Neural progenitor cell (in vitro differentiated cells): Measurements from ENCODE around the gene SCML1. TPM values are rescaled to one million over a fixed set of nuclear protein-coding genes. Genes with fewer than 3 reads are reported as not detected.

Source experiments
- DNase-seq: peaks from one replicate; pipeline ENCODE4 v3.0.0-alpha.2; 2016; ENCODE audit warnings: low spot score
- H2AFZ ChIP-seq: fragments of 200-600 bp; sonication (generic); replicated peaks from 2 replicates; pipeline ENCODE4 v1.6.1; 2016; ENCODE audit warnings: antibody characterized with exemption
- H3F3A ChIP-seq: fragments of 200-600 bp; sonication (generic); 2 replicates; pipeline ENCODE4 v1.6.1; 2016; ENCODE audit warnings: antibody characterized with exemption, low read depth
- H3K27ac ChIP-seq: fragments of 200-600 bp; sonication (generic); 2 replicates; pipeline ENCODE4 v1.5.1; 2016; ENCODE audit warnings: mild to moderate bottlenecking
- H3K27me3 ChIP-seq: fragments of 200-600 bp; sonication (generic); 2 replicates; pipeline ENCODE4 v1.6.1; 2016; ENCODE audit warnings: mild to moderate bottlenecking, moderate library complexity
- H3K36me3 ChIP-seq: fragments of 200-600 bp; sonication (generic); 2 replicates; pipeline ENCODE4 v1.5.1; 2016
- H3K4me1 ChIP-seq: fragments of 200-600 bp; sonication (generic); 2 replicates; pipeline ENCODE4 v1.6.1; 2016; ENCODE audit warnings: mixed run types
- H3K4me2 ChIP-seq: fragments of 200-600 bp; sonication (generic); 2 replicates; pipeline ENCODE4 v1.6.1; 2016
- H3K4me3 ChIP-seq: fragments of 200-600 bp; sonication (generic); 2 replicates; pipeline ENCODE4 v1.5.1; 2016
- H3K79me2 ChIP-seq: fragments of 200-600 bp; sonication (generic); 2 replicates; pipeline ENCODE4 v1.6.1; 2016; ENCODE audit warnings: low read depth
- H3K9ac ChIP-seq: fragments of 200-600 bp; sonication (generic); 2 replicates; pipeline ENCODE4 v1.6.1; 2016
- H3K9me3 ChIP-seq: fragments of 200-600 bp; sonication (generic); 2 replicates; pipeline ENCODE4 v1.5.1; 2016; ENCODE audit warnings: low read depth
- H4K20me1 ChIP-seq: fragments of 200-600 bp; sonication (generic); 2 replicates; pipeline ENCODE4 v1.6.1; 2016; ENCODE audit warnings: low read depth
- H3K27ac Mint-ChIP-seq: 3 replicates; pipeline ENCODE4 v1.8.0; 2021; ENCODE audit warnings: mixed read lengths
- H3K27me3 Mint-ChIP-seq: 2 replicates; pipeline ENCODE4 v1.8.0; 2022; ENCODE audit warnings: low read depth, mild to moderate bottlenecking, inconsistent platforms, moderate library complexity, mixed read lengths; ENCODE audit not compliant: insufficient read depth
- H3K36me3 Mint-ChIP-seq: 3 replicates; pipeline ENCODE4 v1.8.0; 2021; ENCODE audit warnings: mixed read lengths
- H3K4me1 Mint-ChIP-seq: 3 replicates; pipeline ENCODE4 v1.8.0; 2021; ENCODE audit warnings: mixed read lengths
- H3K4me3 Mint-ChIP-seq: 3 replicates; pipeline ENCODE4 v1.8.0; 2021; ENCODE audit warnings: mild to moderate bottlenecking, moderate library complexity, mixed read lengths
- H3K9me3 Mint-ChIP-seq: 3 replicates; pipeline ENCODE4 v1.8.0; 2020; ENCODE audit warnings: mixed read lengths
- EZH2 ChIP-seq: fragments of 200-600 bp; sonication (generic); IDR thresholded peaks from 2 replicates; pipeline ENCODE4 v1.6.1; 2017; ENCODE audit warnings: antibody characterized with exemption, mild to moderate bottlenecking, moderate library complexity
- EZH2phosphoT487 ChIP-seq: fragments of 200-600 bp; sonication (generic); IDR thresholded peaks from 2 replicates; pipeline ENCODE4 v1.6.1; 2017; ENCODE audit warnings: antibody characterized with exemption
- total RNA-seq: library from RNA; depleted of rRNA; stranded (reverse); fragments of >200 nt; gene quantifications from 2 replicates; pipeline ENCODE4 v1.2.3, GENCODE V29; 2015; ENCODE audit warnings: low replicate concordance
- TF ChIP-seq, protein P1 (sequence below): fragments of 200-600 bp; sonication (generic); IDR thresholded peaks from 2 replicates; pipeline ENCODE4 v1.5.1; 2017; ENCODE audit warnings: antibody characterized with exemption, mild to moderate bottlenecking

SCML1 gene
- total RNA-seq, 1 donor from 2014 or later: 9.7 TPM

DNA sequence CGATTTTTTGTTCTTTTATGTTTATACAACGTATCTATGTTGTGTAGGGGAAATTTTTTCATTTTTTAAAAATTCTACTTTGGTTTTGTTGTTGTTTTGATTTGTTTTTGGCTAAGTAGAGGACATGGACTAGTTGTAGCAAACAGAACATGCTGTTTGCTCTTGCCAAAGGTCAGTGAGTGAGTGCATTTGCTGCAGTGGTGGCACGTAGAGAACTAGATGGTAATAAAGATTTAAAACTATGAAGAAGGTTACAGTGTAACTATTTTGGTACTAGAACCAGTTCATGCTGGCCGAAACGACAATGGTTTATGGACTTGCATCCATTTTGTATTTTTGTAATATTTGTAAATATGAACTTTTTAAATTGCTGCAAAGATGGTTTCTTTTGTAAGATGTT lies 1.9 kb upstream of the SCML1 start:
- H3K27ac Mint-ChIP-seq: peak overlapping the region; percentile 67
- Histone ChIP-seq H3K4me1 (peaks cover 5% of the 10 kb centered on the region), H3K9me3 (peaks cover 4% of the 10 kb centered on the region), H3K27me3 (peaks cover 25% of the 10 kb centered on the region), H3K4me3 (no peak overlapping the region), H3K4me2 (no peak overlapping the region), H3K9ac (no peak overlapping the region), H3K79me2 (no peaks in the 10 kb centered on the region), H4K20me1 (no peaks in the 10 kb centered on the region), H3F3A (peaks cover 6% of the 10 kb centered on the region), H3K27ac (no peak overlapping the region), H3K36me3 (no peaks in the 10 kb centered on the region), H2AFZ (no peak overlapping the region)
- peaks cover 11% of the 10 kb centered on the region for H3K36me3 Mint-ChIP-seq
- H3K4me3 Mint-ChIP-seq: no peak overlapping the region
- no peaks in the 10 kb centered on the region for H3K27me3 Mint-ChIP-seq
- H3K9me3 Mint-ChIP-seq: no peaks in the 10 kb centered on the region
- TF ChIP-seq, protein P1, sequence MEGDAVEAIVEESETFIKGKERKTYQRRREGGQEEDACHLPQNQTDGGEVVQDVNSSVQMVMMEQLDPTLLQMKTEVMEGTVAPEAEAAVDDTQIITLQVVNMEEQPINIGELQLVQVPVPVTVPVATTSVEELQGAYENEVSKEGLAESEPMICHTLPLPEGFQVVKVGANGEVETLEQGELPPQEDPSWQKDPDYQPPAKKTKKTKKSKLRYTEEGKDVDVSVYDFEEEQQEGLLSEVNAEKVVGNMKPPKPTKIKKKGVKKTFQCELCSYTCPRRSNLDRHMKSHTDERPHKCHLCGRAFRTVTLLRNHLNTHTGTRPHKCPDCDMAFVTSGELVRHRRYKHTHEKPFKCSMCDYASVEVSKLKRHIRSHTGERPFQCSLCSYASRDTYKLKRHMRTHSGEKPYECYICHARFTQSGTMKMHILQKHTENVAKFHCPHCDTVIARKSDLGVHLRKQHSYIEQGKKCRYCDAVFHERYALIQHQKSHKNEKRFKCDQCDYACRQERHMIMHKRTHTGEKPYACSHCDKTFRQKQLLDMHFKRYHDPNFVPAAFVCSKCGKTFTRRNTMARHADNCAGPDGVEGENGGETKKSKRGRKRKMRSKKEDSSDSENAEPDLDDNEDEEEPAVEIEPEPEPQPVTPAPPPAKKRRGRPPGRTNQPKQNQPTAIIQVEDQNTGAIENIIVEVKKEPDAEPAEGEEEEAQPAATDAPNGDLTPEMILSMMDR: no peak
- TF ChIP-seq EZH2 (no peak), EZH2phosphoT487 (no peak)
- no peak for DNase-seq
- H3K4me1 Mint-ChIP-seq: peaks cover 18% of the 10 kb centered on the region

DNA sequence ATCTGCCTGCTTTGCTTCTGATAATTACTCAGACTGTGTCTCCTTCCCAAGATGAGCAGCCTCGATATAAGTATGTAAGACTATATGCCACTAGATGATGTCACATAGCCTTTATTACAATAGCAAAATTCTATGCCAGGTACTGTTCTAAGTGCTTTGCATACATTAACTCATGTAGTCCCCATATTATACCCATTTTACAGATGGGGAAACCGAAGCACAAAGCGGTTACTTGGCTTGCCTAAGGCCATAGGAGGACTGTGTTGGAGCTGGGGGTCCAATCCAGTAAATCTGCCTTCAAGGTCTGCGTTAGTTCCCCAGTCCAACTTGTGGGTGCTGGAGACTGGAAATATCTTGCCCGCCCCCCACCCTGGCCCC lies 826 bp upstream of the SCML1 start:
- Histone ChIP-seq H3K9me3 (peaks cover 4% of the 10 kb centered on the region), H3K4me1 (peaks cover 11% of the 10 kb centered on the region), H3K27me3 (peaks cover 25% of the 10 kb centered on the region), H3K4me2 (no peak overlapping the region), H4K20me1 (no peaks in the 10 kb centered on the region), H3K36me3 (no peaks in the 10 kb centered on the region), H3K27ac (no peak overlapping the region), H3K79me2 (no peaks in the 10 kb centered on the region), H3F3A (peaks cover 6% of the 10 kb centered on the region), H2AFZ (no peak overlapping the region), H3K4me3 (peak overlapping the region; percentile 42), H3K9ac (no peak overlapping the region)
- DNase-seq: no peak
- peak overlapping the region; percentile 85 for H3K4me3 Mint-ChIP-seq
- peak overlapping the region; percentile 39 for H3K27ac Mint-ChIP-seq
- H3K27me3 Mint-ChIP-seq: no peaks in the 10 kb centered on the region
- TF ChIP-seq, protein P1: no peak
- TF ChIP-seq EZH2phosphoT487: no peak
- no peak for TF ChIP-seq EZH2
- H3K9me3 Mint-ChIP-seq: no peaks in the 10 kb centered on the region
- H3K36me3 Mint-ChIP-seq: peaks cover 8% of the 10 kb centered on the region
- peaks cover 26% of the 10 kb centered on the region for H3K4me1 Mint-ChIP-seq

DNA sequence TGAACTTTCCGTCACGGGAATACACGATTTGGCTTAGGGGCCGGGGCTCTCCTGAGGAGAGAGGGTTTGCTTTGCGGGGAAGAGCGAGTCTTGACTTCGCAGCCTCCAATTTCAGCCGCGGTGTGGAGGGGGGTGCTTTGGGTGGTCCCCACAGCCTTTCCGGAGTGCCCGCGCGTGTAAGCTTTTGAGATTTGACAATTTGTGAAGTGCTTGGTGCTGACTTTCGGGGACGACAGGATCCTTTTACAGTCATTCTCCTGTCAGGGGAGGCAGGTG lies 355 bp downstream of the SCML1 start:
- H3K4me3 ChIP-seq: peak overlapping the region; percentile 52
- Mint-ChIP-seq H3K27ac (no peak overlapping the region), H3K27me3 (no peaks in the 10 kb centered on the region), H3K36me3 (peaks cover under 1% of the 10 kb centered on the region), H3K9me3 (no peaks in the 10 kb centered on the region), H3K4me1 (peaks cover 31% of the 10 kb centered on the region), H3K4me3 (peak overlapping the region; percentile 85)
- H3K79me2 ChIP-seq: no peaks in the 10 kb centered on the region
- TF ChIP-seq EZH2phosphoT487 (no peak), EZH2 (no peak)
- TF ChIP-seq, protein P1: no peak
- no peak for DNase-seq
- H3F3A ChIP-seq: peaks cover 6% of the 10 kb centered on the region
- H3K4me2 ChIP-seq: peak overlapping the region; percentile 88
- no peak overlapping the region for H3K27ac ChIP-seq
- H2AFZ ChIP-seq: peak overlapping the region; percentile 55
- no peaks in the 10 kb centered on the region for H4K20me1 ChIP-seq
- no peak overlapping the region for H3K9ac ChIP-seq
- H3K27me3 ChIP-seq: peaks cover 25% of the 10 kb centered on the region
- H3K36me3 ChIP-seq: no peaks in the 10 kb centered on the region
- peaks cover 4% of the 10 kb centered on the region for H3K9me3 ChIP-seq
- H3K4me1 ChIP-seq: peaks cover 16% of the 10 kb centered on the region
